Measurements from ENCODE around the gene IL34.

Gene IL34

GRCh38 chr16:70682239-70683145, 36.1 kb downstream of the IL34 start:
- DNase-seq (ENCODE audit: insufficient read length, low spot score) (no peak), FAIRE-seq (no peak)
- TF ChIP-seq POLR2A (IDR thresholded peaks at IDR 0.05; ENCODE audit: low read depth, low read length) (no peak), PAX5 (IDR thresholded peaks at IDR 0.05; ENCODE audit: insufficient read depth, low read length, severe bottlenecking) (no peak), POU2F2 (IDR thresholded peaks at IDR 0.05; ENCODE audit: low read depth, low read length) (no peak), POLR2AphosphoS5 (IDR thresholded peaks at IDR 0.05; ENCODE audit: low read depth, low read length) (no peak), SPI1 (IDR thresholded peaks at IDR 0.05; ENCODE audit: low read depth, low read length) (no peak), TAF1 (IDR thresholded peaks at IDR 0.05; ENCODE audit: low read depth, low read length) (no peak)

DNA sequence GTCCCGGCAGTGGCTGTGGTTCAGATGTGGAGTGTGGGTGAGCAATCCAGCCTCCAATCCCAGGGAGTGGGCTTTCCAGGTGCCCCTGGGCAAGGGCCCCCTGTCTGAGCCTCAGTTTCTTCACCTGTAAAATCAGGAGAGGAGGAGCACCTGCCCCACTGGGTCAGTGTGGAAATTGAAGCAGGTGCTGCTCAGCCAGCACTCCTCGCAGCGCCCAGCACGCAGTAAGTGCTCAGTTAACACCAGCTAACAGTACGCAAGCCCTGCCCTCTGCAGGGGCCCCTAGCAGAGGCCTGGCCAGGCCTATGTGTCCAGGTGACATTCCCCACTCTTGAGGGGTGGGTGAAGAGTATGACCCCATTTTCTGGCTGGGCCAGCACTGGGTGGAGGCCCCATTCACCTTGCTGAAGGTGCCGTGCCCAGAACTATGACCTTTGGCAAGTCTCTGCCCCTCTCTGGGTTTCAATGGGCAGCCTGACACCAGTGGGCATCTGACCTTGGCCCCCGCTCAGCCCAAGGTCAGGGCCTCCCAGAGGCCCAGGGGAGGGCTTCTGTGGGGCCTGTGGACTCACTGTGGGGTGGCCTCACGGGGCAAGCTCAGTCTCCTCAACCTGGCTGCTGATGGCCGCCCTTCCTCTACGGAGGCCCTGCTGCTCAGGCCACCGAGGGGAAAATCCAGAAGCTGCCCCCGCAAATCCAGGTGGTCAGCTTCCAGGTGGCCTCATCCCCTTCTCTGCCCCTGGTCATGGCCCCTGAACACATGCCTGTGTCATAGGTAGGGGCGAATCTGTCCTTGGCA, 37.0 kb downstream of the IL34 start:
- no peak for DNase-seq (ENCODE audit: insufficient read length, low spot score)
- no peak for FAIRE-seq
- TF ChIP-seq POLR2AphosphoS5 (IDR thresholded peaks at IDR 0.05; ENCODE audit: low read depth, low read length) = no peak

DNA sequence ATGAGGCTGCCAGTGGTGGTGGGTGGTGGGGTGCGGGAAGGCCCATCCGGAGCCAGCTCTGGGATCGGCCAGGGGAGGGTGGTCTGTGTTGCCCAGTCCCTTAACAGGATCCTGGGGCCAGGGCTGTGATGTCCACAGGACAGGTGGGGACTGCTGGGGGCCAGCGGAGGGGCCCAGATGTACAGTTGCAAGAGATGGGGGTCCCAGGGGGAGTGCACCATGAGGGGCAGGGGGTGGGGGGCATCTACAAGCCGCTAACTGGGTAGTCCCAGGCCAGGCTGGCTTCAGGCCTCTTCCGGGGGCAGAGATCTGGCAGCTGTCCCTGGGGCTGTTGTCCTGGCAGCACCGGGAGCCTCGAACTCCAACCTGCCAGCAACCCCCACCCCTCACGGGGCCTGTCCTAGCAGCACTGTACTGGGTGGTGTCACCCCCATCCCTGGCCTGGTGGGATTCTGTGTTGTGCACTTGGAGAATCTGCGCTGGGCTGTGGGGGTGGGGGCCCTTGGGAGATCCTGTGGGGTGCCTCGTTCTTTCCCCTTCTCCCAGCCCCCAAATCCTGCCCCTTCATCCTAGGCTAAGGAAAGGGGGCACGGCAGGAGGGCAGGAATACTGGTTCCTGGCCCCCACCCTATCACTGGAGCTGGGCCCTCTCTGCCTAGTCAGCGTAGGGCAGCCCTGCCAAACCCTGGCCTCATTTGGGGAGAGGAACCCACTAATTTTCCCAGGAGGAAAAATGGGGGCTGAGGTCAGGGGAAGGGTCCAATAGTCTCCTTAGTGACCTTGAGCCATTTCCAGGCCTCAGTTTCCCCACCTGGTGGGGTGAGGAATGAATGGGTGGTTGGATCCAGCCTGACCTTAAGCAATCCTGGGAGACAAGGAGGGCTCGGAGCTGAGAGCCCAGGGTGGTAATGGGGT, 38.0 kb downstream of the IL34 start:
- FAIRE-seq = no peak
- no peak for DNase-seq (ENCODE audit: insufficient read length, low spot score)
- no peak for TF ChIP-seq TAF1 (IDR thresholded peaks at IDR 0.05; ENCODE audit: low read depth, low read length)
- TF ChIP-seq PAX5 (IDR thresholded peaks at IDR 0.05; ENCODE audit: insufficient read depth, low read length, severe bottlenecking) = no peak
- no peak for TF ChIP-seq POU2F2 (IDR thresholded peaks at IDR 0.05; ENCODE audit: low read depth, low read length)
- TF ChIP-seq SPI1 (IDR thresholded peaks at IDR 0.05; ENCODE audit: low read depth, low read length) = no peak
- TF ChIP-seq POLR2AphosphoS5 (IDR thresholded peaks at IDR 0.05; ENCODE audit: low read depth, low read length) = no peak
- TF ChIP-seq POLR2A (IDR thresholded peaks at IDR 0.05; ENCODE audit: low read depth, low read length) = no peak

GRCh38 chr16:70685061-70685937, 38.9 kb downstream of the IL34 start:
- no peak for FAIRE-seq
- TF ChIP-seq TAF1 (IDR thresholded peaks at IDR 0.05; ENCODE audit: low read depth, low read length) (no peak), SPI1 (IDR thresholded peaks at IDR 0.05; ENCODE audit: low read depth, low read length) (no peak), POLR2AphosphoS5 (IDR thresholded peaks at IDR 0.05; ENCODE audit: low read depth, low read length) (no peak), PAX5 (IDR thresholded peaks at IDR 0.05; ENCODE audit: insufficient read depth, low read length, severe bottlenecking) (no peak)
- DNase-seq (ENCODE audit: insufficient read length, low spot score) = peak; percentile 73

DNA sequence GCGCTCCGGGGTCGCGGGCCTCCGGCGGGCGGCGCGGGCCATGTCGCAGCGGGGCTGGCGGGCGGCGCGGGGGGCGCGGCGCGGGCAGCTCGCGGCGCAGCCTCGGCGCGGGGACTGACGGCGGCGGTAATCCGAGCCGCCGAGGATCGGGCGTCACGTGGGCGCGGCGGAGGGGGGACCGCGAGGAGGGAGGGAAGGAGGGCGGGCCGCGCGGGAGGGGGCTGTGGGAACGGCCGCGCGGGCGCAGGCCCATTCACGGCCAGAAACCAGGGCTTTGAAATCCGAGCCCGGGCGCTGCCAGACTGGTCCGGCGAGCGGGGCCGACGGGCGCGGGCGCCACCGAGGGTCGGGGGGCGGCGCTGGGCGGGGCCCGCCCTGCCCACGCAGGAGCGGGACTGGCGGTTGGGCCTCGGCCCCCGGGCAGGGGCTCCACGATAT, 39.6 kb downstream of the IL34 start, which contains the start of gene MTSS2:
TSS of gene MTSS2 (minus strand) at position 116 of the 438 bp plus-strand sequence. CDS start 262 bp downstream, outside the sequence.
- TF ChIP-seq PAX5 (IDR thresholded peaks at IDR 0.05; ENCODE audit: insufficient read depth, low read length, severe bottlenecking) = no peak
- no peak for TF ChIP-seq TAF1 (IDR thresholded peaks at IDR 0.05; ENCODE audit: low read depth, low read length)
- no peak for TF ChIP-seq POU2F2 (IDR thresholded peaks at IDR 0.05; ENCODE audit: low read depth, low read length)
- TF ChIP-seq POLR2AphosphoS5 (IDR thresholded peaks at IDR 0.05; ENCODE audit: low read depth, low read length) = no peak
- no peak for TF ChIP-seq SPI1 (IDR thresholded peaks at IDR 0.05; ENCODE audit: low read depth, low read length)
- no peak for TF ChIP-seq POLR2A (IDR thresholded peaks at IDR 0.05; ENCODE audit: low read depth, low read length)
- FAIRE-seq (no peak), DNase-seq (ENCODE audit: insufficient read length, low spot score) (peak; percentile 74)

DNA sequence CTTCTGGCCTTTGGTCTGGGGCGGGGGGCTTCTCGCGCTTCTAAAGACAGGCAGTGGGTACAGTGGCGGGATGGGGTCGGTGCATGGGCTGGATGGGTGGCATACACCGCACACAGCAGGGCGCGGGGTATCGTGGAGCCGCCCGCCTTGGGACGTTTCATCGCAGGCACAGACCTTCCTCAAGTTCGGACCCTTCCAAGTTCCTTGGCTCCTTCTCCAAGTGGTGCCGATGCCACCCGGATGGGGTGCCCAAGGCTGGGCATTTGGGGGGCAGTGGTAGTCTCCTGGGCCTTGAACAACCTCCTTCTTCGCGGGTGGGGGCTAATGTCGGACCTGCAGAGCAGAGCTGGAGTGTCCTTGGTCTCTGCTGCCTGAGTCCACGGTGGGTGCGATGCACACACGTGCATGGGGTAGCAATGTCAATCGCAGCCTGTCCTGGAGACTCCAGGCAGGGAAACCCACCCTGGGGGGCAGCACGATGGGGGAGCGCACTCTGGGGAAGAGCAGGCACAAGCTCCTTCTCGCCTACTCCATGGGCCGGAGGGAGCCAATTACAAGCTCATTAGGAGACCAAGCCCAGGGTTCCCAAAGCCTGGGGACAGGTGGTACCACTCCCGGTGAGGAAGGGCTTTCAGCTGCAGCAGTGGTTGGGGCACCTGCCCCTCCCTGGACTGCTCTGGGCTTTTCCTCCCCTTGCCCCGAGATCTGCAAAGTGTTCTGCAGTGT, 40.2 kb downstream of the IL34 start:
- DNase-seq (ENCODE audit: insufficient read length, low spot score) (no peak), FAIRE-seq (no peak)
- TF ChIP-seq POLR2AphosphoS5 (IDR thresholded peaks at IDR 0.05; ENCODE audit: low read depth, low read length) = no peak

DNA sequence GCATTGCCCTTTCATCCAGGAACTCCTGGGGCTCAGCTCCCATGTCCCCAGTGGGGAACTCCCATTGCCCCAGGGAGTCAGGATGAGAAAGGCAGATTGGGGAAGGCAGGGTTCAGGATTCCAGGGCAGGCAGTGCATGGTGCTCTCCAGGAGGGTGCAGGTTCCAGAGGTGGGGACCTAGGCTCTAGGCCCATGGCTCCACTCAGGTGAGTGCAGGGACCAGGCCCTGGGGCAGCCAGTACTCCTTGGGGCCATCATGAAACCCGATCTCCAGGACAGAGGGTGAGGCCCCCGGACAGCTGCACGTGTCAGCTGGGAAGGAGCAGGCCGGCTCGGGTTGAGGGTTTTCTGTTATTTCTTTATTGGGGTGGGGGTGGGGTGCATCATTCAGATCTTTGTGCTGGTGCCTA, 40.7 kb downstream of the IL34 start:
- DNase-seq (ENCODE audit: insufficient read length, low spot score) (no peak), FAIRE-seq (no peak)
- TF ChIP-seq POLR2AphosphoS5 (IDR thresholded peaks at IDR 0.05; ENCODE audit: low read depth, low read length) = no peak
- TF ChIP-seq POLR2A (IDR thresholded peaks at IDR 0.05; ENCODE audit: low read depth, low read length) = no peak
- TF ChIP-seq SPI1 (IDR thresholded peaks at IDR 0.05; ENCODE audit: low read depth, low read length) = no peak
- TF ChIP-seq TAF1 (IDR thresholded peaks at IDR 0.05; ENCODE audit: low read depth, low read length) = no peak
- TF ChIP-seq POU2F2 (IDR thresholded peaks at IDR 0.05; ENCODE audit: low read depth, low read length) = no peak
- no peak for TF ChIP-seq PAX5 (IDR thresholded peaks at IDR 0.05; ENCODE audit: insufficient read depth, low read length, severe bottlenecking)

DNA sequence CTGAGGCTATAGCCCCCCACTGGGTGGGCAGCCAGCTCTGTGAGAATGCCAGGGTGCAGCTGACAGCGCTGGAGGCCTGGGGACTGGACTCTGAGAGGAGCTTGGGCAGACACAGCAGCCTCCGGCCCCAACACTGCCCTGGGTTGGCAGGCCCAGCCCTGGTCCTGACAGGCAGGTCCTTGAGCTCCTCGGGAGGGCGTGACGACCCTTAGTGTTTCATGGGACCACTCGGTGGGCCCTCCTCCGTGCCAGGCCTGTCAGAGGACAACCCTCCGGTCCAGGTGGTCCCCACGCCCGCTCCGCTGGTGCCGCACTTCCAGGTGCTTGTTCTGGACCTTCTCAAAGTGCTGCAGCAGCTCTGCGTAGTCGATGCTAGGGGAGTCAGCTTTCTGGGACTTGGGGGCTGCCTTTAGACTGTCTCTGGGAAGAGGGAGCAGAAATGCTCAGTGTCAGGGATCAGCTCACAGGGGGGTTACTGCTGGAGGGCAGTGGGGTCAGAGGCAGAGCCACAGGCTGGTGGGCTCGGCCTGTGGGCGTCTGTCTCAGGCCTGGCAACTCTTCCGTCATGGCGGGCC, 41.4 kb downstream of the IL34 start:
- DNase-seq (ENCODE audit: insufficient read length, low spot score) = no peak
- TF ChIP-seq SPI1 (IDR thresholded peaks at IDR 0.05; ENCODE audit: low read depth, low read length) (no peak), POLR2A (IDR thresholded peaks at IDR 0.05; ENCODE audit: low read depth, low read length) (no peak), POLR2AphosphoS5 (IDR thresholded peaks at IDR 0.05; ENCODE audit: low read depth, low read length) (no peak), TAF1 (IDR thresholded peaks at IDR 0.05; ENCODE audit: low read depth, low read length) (no peak), PAX5 (IDR thresholded peaks at IDR 0.05; ENCODE audit: insufficient read depth, low read length, severe bottlenecking) (no peak), POU2F2 (IDR thresholded peaks at IDR 0.05; ENCODE audit: low read depth, low read length) (no peak)
- FAIRE-seq = no peak

Measured in GM12891 (cell line).